HepG2 (cell line): Measurements from ENCODE around the gene GRM2. TPM values are rescaled to one million over a fixed set of nuclear protein-coding genes. Genes with fewer than 3 reads are reported as not detected.
A peak's percentile ranks its signal among the peaks of the same experiment; 100 is the strongest.

ENCODE experiments used
- CTCF ChIP-seq: sonication (generic); formaldehyde crosslinking; IDR thresholded peaks from 2 replicates; pipeline ENCODE4 v1.5.0; 2020; ENCODE audit warnings: mild to moderate bottlenecking, missing genetic modification reagents, moderate library complexity
- ELF4 ChIP-seq: sonication (generic); formaldehyde crosslinking; IDR thresholded peaks from 2 replicates; pipeline ENCODE4 v1.5.0; 2020; ENCODE audit warnings: missing genetic modification reagents, mild to moderate bottlenecking, moderate library complexity, borderline replicate concordance
- IKZF1 ChIP-seq: fragments of 450-650 bp; IDR thresholded peaks from 2 replicates; pipeline ENCODE4 v1.7.1; 2016
- IRF1 ChIP-seq: sonication (generic); formaldehyde crosslinking; IDR thresholded peaks from 2 replicates; pipeline ENCODE4 v1.4.0; 2020; ENCODE audit warnings: low read depth, mild to moderate bottlenecking, missing genetic modification reagents
- KDM3A ChIP-seq: IDR thresholded peaks from 2 replicates; pipeline ENCODE4 v1.6.1; 2018; ENCODE audit warnings: low read depth, missing compliant biosample characterization
- KLF9 ChIP-seq: IDR thresholded peaks from 2 replicates; pipeline ENCODE4 v1.6.1; 2016; ENCODE audit warnings: low read depth
- MATR3 ChIP-seq: sonication (generic); formaldehyde crosslinking; IDR thresholded peaks from 2 replicates; pipeline ENCODE4 v1.4.0; 2020; ENCODE audit warnings: missing genetic modification reagents
- MTF1 ChIP-seq: sonication (generic); formaldehyde crosslinking; IDR thresholded peaks from 2 replicates; pipeline ENCODE4 v1.5.0; 2020; ENCODE audit warnings: missing genetic modification reagents
- NFRKB ChIP-seq: fragments of 450-650 bp; IDR thresholded peaks from 2 replicates; pipeline ENCODE4 v1.6.1; 2017
- PCBP2 ChIP-seq: fragments of 200-400 bp; formaldehyde crosslinking; optimal IDR thresholded peaks from 2 replicates; pipeline ENCODE3; 2018; ENCODE audit warnings: low read length, low read depth; ENCODE audit not compliant: poor library complexity, severe bottlenecking
- TARDBP ChIP-seq: sonication (generic); formaldehyde crosslinking; IDR thresholded peaks from 2 replicates; pipeline ENCODE4 v1.8.0; 2022; ENCODE audit warnings: mild to moderate bottlenecking, missing genetic modification reagents
- THAP11 ChIP-seq: IDR thresholded peaks from 2 replicates; pipeline ENCODE4 v1.6.1; 2016; ENCODE audit warnings: missing biosample characterization, missing genetic modification reagents
- TP53 ChIP-seq: sonication (generic); formaldehyde crosslinking; conservative IDR thresholded peaks from 2 replicates; pipeline ENCODE4 v1.4.0; 2020; ENCODE audit warnings: missing genetic modification reagents
- U2AF1 ChIP-seq: fragments of 200-400 bp; formaldehyde crosslinking; optimal IDR thresholded peaks from 2 replicates; pipeline ENCODE3; 2017; ENCODE audit warnings: mild to moderate bottlenecking, low read depth, low read length
- XRCC5 ChIP-seq: fragments of 200-400 bp; formaldehyde crosslinking; optimal IDR thresholded peaks from 2 replicates; pipeline ENCODE3; 2017; ENCODE audit warnings: mild to moderate bottlenecking, low read length
- ZNF10 ChIP-seq: sonication (generic); formaldehyde crosslinking; IDR thresholded peaks from 2 replicates; pipeline ENCODE4 v1.4.0; 2020; ENCODE audit warnings: mild to moderate bottlenecking, low read depth, missing genetic modification reagents, borderline replicate concordance
- ZNF407 ChIP-seq: sonication (generic); formaldehyde crosslinking; IDR thresholded peaks from one replicate; pipeline ENCODE4 v1.5.1; 2020; ENCODE audit warnings: mild to moderate bottlenecking, missing genetic modification reagents; ENCODE audit errors: not compliant biosample characterization
- ZNF761 ChIP-seq: sonication (generic); formaldehyde crosslinking; conservative IDR thresholded peaks from 2 replicates; pipeline ENCODE4 v1.4.0; 2020; ENCODE audit warnings: mild to moderate bottlenecking, missing genetic modification reagents
- ZNF766 ChIP-seq: sonication (generic); formaldehyde crosslinking; IDR thresholded peaks from 2 replicates; pipeline ENCODE4 v1.5.0; 2020; ENCODE audit warnings: missing genetic modification reagents, borderline replicate concordance
- ZNF770 ChIP-seq: sonication (generic); formaldehyde crosslinking; IDR thresholded peaks from 2 replicates; pipeline ENCODE4 v1.5.0; 2020; ENCODE audit warnings: mild to moderate bottlenecking, missing genetic modification reagents
- polyA plus RNA-seq, 8 experiments: library from polyadenylated mRNA; depleted of rRNA in 3 of 8; stranded (reverse) in 7 of 8; unstranded in 1 of 8; fragments of >200 nt; fragmentation: Illumina TruSeq in 4 of 8; extraction: Trizol in 4 of 8; gene quantifications; 2 replicates each; pipeline versions ENCODE4 v1.2.1 to v1.2.3, GENCODE V29; 2011 to 2016; ENCODE audit warnings: low read depth in 4 of 8, missing spikeins in 1 of 8, mixed read lengths in 1 of 8; ENCODE audit not compliant: insufficient read depth in 1 of 8
- total RNA-seq, 5 experiments: library from RNA; depleted of rRNA; stranded (reverse); fragments of >200 nt; fragmentation: Illumina TruSeq; extraction: Trizol; gene quantifications; 2 replicates each; pipeline ENCODE4 v1.2.3, GENCODE V29; 2016; ENCODE audit warnings: low read depth in 1 of 5

GRM2 gene
- total and polyA plus RNA-seq, 2 of the 13 experiments (the other 11 are each of a cell fraction or from before 2014, with no cell fraction given): 0.04 to 0.07 TPM

- no peak for TF ChIP-seq ZNF407
- no peak for TF ChIP-seq TP53 (CRISPR knock-in tag)
- TF ChIP-seq KDM3A (CRISPR knock-in tag): no peak
- TF ChIP-seq THAP11 (CRISPR knock-in tag): peak; percentile 36; the same call in 1 of the 2 replicates
- no peak for TF ChIP-seq MATR3 (CRISPR knock-in tag)
- no peak for TF ChIP-seq PCBP2
- TF ChIP-seq ZNF10 (CRISPR knock-in tag): no peak
- TF ChIP-seq KLF9 (CRISPR knock-in tag): no peak
- TF ChIP-seq TARDBP (CRISPR knock-in tag): no peak
- TF ChIP-seq IRF1 (CRISPR knock-in tag): no peak
- TF ChIP-seq ZNF770 (CRISPR knock-in tag): no peak
- TF ChIP-seq CTCF (CRISPR knock-in tag): peak; percentile 92
- no peak for TF ChIP-seq ZNF761 (CRISPR knock-in tag)
- TF ChIP-seq NFRKB: no peak
- no peak for TF ChIP-seq ELF4 (CRISPR knock-in tag)
- TF ChIP-seq ZNF766 (CRISPR knock-in tag): no peak
- TF ChIP-seq XRCC5: peak; percentile 48
- TF ChIP-seq IKZF1: no peak
- TF ChIP-seq U2AF1: no peak
- TF ChIP-seq MTF1: no peak
Measured at GRCh38 chr3:51682079-51682478, 24.8 kb upstream of the GRM2 start (continued).
